GM18907 (cell line): ENCODE results near the gene ARHGAP26.
"Not testable (repeated sequence)": the region's sequence is repeated elsewhere in the genome, so short reads cannot be mapped to it uniquely, and the experiment has no call there.

Experiments
- ATAC-seq: cut with Tn5 transposase; IDR thresholded peaks from one replicate; pipeline ENCODE4 v1.9.1; 2021; ENCODE audit warnings: mild to moderate bottlenecking, moderate library complexity; ENCODE audit not compliant: unreplicated experiment

ARHGAP26 gene

GRCh38 chr5:143077453-143078103 is 307.4 kb downstream of the ARHGAP26 start:
- ATAC-seq: no peak

- no peak for ATAC-seq
Observed at GRCh38 chr5:143078313-143078712, 308.1 kb downstream of the ARHGAP26 start.

- no peak for ATAC-seq
Observed at GRCh38 chr5:143078971-143079370, 308.8 kb downstream of the ARHGAP26 start.

- no peak for ATAC-seq
Observed at GRCh38 chr5:143080407-143080806, 310.2 kb downstream of the ARHGAP26 start.

GRCh38 chr5:143080982-143081381 is 310.8 kb downstream of the ARHGAP26 start:
- no peak for ATAC-seq

GRCh38 chr5:143083006-143083405 is 312.8 kb downstream of the ARHGAP26 start:
- no peak for ATAC-seq

GRCh38 chr5:143084407-143084806 is 314.2 kb downstream of the ARHGAP26 start:
- no peak for ATAC-seq

GRCh38 chr5:143085319-143085917 is 315.2 kb downstream of the ARHGAP26 start:
- no peak for ATAC-seq

GRCh38 chr5:143086546-143086907 is 316.4 kb downstream of the ARHGAP26 start:
- no peak for ATAC-seq

- ATAC-seq: no peak
Observed at GRCh38 chr5:143086908-143087637, 316.9 kb downstream of the ARHGAP26 start.

GRCh38 chr5:143088702-143089101 is 318.5 kb downstream of the ARHGAP26 start:
- not testable (repeated sequence) for ATAC-seq

GRCh38 chr5:143090044-143090443 is 319.9 kb downstream of the ARHGAP26 start:
- not testable (repeated sequence) for ATAC-seq

GRCh38 chr5:143092711-143093451 is 322.7 kb downstream of the ARHGAP26 start:
- not testable (repeated sequence) for ATAC-seq

- no peak for ATAC-seq
Observed at GRCh38 chr5:143093452-143094086, 323.4 kb downstream of the ARHGAP26 start.

- no peak for ATAC-seq
Observed at GRCh38 chr5:143094087-143094521, 323.9 kb downstream of the ARHGAP26 start.

GRCh38 chr5:143094608-143095007 is 324.4 kb downstream of the ARHGAP26 start:
- ATAC-seq: not testable (repeated sequence)

GRCh38 chr5:143101121-143101520 is 330.9 kb downstream of the ARHGAP26 start:
- peak; percentile 94 for ATAC-seq

- ATAC-seq: no peak
Observed at GRCh38 chr5:143101725-143102386, 331.7 kb downstream of the ARHGAP26 start.

- ATAC-seq: no peak
Observed at GRCh38 chr5:143102411-143102810, 332.2 kb downstream of the ARHGAP26 start.

GRCh38 chr5:143105216-143105905 is 335.2 kb downstream of the ARHGAP26 start:
- ATAC-seq: no peak
